ENCODE data around the gene VEGFB.

VEGFB gene

GRCh38 chr11:64266339-64266738 is 32.0 kb downstream of the VEGFB start:
- intact Hi-C loops (cut with DNase I) = no loop called here

GRCh38 chr11:64267207-64267945 is 33.0 kb downstream of the VEGFB start:
- intact Hi-C loops (cut with DNase I) = no loop called here

More at GRCh38 chr11:64266339-64266738, 32.0 kb downstream of the VEGFB start:
- no peak for DNase-seq

GRCh38 chr11:64268025-64268892 is 33.9 kb downstream of the VEGFB start:
- DNase-seq = no peak
- intact Hi-C loops (cut with DNase I) = no loop called here

More at GRCh38 chr11:64267207-64267945, 33.0 kb downstream of the VEGFB start:
- no peak for DNase-seq

- DNase-seq = peak in 17 of 42 donors; percentile 28 to 72 (median 52)
- intact Hi-C loops (cut with DNase I) = no loop called here
Measured at GRCh38 chr11:64268893-64269539, 34.6 kb downstream of the VEGFB start.

GRCh38 chr11:64269540-64270220 is 35.3 kb downstream of the VEGFB start:
- DNase-seq = peak; percentile 98 to 100 (median 99)
- intact Hi-C loops (cut with DNase I) = loop anchor here (2.0 kb wide), 2 partner anchors 15 to 35 kb away; partner anchors contain the start of genes BAD, ESRRA and GPR137

- intact Hi-C loops (cut with DNase I) = no loop called here
- no peak for DNase-seq
Measured at GRCh38 chr11:64275031-64275800, 40.8 kb downstream of the VEGFB start.

- intact Hi-C loops (cut with DNase I) = no loop called here
- no peak for DNase-seq
Measured at GRCh38 chr11:64275841-64276240, 41.5 kb downstream of the VEGFB start.

- DNase-seq = no peak
- intact Hi-C loops (cut with DNase I) = no loop called here
Measured at GRCh38 chr11:64276653-64277431, 42.5 kb downstream of the VEGFB start.

- intact Hi-C loops (cut with DNase I) = no loop called here
- no peak for DNase-seq
Measured at GRCh38 chr11:64278576-64279190, 44.3 kb downstream of the VEGFB start.

GRCh38 chr11:64281957-64282770 is 47.8 kb downstream of the VEGFB start:
- no peak for DNase-seq
- intact Hi-C loops (cut with DNase I) = no loop called here

GRCh38 chr11:64283092-64283491 is 48.7 kb downstream of the VEGFB start:
- intact Hi-C loops (cut with DNase I) = no loop called here
- DNase-seq = no peak

GRCh38 chr11:64284048-64284961 is 49.9 kb downstream of the VEGFB start, which contains the start of gene BAD:
Gene BAD (minus strand): TSS chr11:64284665. CDS start chr11:64284368, 297 bp downstream.
- peak; percentile 97 to 99 (median 98) for DNase-seq
- intact Hi-C loops (cut with DNase I) = loop anchor here (2.0 kb wide), 1 partner anchor 14 kb away; no protein-coding TSS in a partner anchor

GRCh38 chr11:64284962-64285884 is 50.8 kb downstream of the VEGFB start, which contains the start of gene GPR137:
Gene GPR137 (plus strand): TSS chr11:64285848. CDS start chr11:64286525, 677 bp downstream.
- intact Hi-C loops (cut with DNase I) = loop anchor here (2.0 kb wide), 1 partner anchor 14 kb away; no protein-coding TSS in a partner anchor
- peak; percentile 61 to 96 (median 91) for DNase-seq
